Measurements from ENCODE around the gene LMF1.

GRCh38 chr16:877242-878071, 93.3 kb downstream of the LMF1 start:
- TF ChIP-seq CTCF (IDR thresholded peaks at IDR 0.05), result no peak
- TF ChIP-seq EP300 (IDR thresholded peaks at IDR 0.05), result no peak
